Measurements from ENCODE around the gene PES1. TPM values are rescaled to one million over a fixed set of nuclear protein-coding genes. Genes with fewer than 3 reads are reported as not detected.

The PES1 gene
- total and polyA plus RNA-seq, 2 donors (not counting 1 experiment from before 2014, with no cell fraction given) = 51.2 to 61.3 TPM

DNA sequence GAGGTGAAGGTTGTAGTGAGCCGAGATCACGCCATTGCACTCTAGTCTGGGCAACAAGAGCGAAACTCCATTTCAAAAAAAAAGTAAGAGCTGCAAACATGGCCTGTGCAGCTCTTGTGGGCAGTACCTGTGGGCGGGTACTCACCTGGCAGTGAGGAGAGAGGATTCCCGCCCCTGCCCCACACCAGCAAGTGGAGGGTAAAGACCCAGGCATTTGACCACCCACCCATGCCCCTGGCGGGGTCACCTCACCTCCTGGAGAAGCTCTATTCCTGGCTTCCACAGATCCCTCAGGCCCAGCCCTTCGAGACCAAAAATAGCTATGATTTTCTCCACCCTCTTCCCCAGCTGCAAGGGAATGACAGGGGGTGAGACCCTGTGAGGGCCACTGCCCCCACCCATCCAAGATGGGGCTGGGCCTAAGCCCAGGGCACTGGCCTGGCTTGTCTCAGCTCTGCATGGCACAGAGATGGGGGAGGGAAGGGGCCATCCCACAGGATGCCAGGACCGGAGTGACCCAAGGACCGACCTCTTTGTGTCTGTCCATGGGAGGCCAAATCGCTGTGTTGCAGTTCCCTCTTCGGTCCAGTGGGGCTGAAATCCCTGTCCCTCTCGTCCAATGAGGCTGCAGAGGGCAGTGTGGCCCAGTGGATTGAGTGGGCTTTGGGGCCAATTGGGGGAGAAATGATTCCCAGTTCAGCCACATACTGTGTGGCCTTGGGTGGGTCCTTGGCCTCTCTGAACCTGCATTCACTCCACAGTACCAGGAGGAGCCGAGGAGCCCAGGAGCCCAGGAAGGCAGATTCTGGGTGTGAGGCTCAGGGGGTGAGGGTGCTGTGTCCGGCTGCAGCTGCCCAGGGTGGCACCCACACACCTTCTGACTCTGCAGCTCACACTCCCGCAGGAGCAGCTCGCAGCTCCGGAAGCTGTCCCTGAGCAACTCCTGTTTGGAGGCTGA is 59.8 kb downstream of the PES1 start:
- TF ChIP-seq EZH2 (IDR thresholded peaks at IDR 0.05; ENCODE audit: low read length, missing control alignments) (no peak), CTCF (conservative IDR thresholded peaks at IDR 0.05 in 1 of 2, IDR thresholded peaks at IDR 0.05 in 1 of 2; ENCODE audit: low read depth in 1 of 2, low read length in 2 of 2) (no peak)
- H3K36me3 ChIP-seq (ENCODE audit: control insufficient read depth, insufficient read depth, low read length) = no peaks in the 10 kb centered on the region
- H4K20me1 ChIP-seq (ENCODE audit: control insufficient read depth, extremely low read depth, insufficient read depth, low read length) = no peaks in the 10 kb centered on the region
- H3K4me2 ChIP-seq (ENCODE audit: extremely low read depth, insufficient read depth, low read length) = no peak overlapping the region
- no peaks in the 10 kb centered on the region for H3K79me2 ChIP-seq (ENCODE audit: control insufficient read depth, insufficient read depth, low read length)
- DNase-seq (ENCODE audit: low read depth in 2 of 2) = no peak
- no peak overlapping the region for H2AFZ ChIP-seq (ENCODE audit: low read length)
- H3K9ac ChIP-seq (ENCODE audit: insufficient read depth, low read length) = no peak overlapping the region
- H3K9me3 ChIP-seq (ENCODE audit: control insufficient read depth, insufficient read depth, low read depth, low read length) = no peaks in the 10 kb centered on the region
- H3K27me3 ChIP-seq (ENCODE audit: control insufficient read depth, insufficient read depth, low read length) = no peaks in the 10 kb centered on the region
- H3K27ac ChIP-seq (ENCODE audit: insufficient read depth, low read length) = no peak overlapping the region
- H3K4me1 ChIP-seq (ENCODE audit: control insufficient read depth, extremely low read depth, insufficient read depth, low read length) = no peaks in the 10 kb centered on the region
- no peak overlapping the region for H3K4me3 ChIP-seq (replicated peaks in 1 of 4; ENCODE audit: control extremely low read depth in 1 of 4, insufficient read depth in 1 of 4, low read depth in 3 of 4, low read length in 4 of 4)

DNA sequence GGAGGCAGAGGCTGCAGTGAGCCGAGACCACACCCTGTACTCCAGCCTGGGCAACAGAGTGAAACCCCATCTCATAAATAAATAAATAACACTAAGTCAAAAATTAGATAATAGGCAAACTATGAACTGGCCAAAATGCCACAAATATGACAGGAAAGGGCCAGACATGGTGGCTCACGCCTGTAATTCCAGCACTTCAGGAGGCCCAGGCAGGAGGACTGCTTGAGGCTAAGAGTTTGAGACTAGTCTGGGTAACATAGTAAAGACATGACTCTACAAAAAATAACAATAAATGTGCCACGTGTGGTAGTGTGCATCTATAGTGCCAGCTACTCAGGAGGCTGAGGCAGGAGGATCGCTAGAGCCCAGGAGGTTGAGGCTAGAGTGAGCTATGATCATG is 65.1 kb downstream of the PES1 start:
- H3K27me3 ChIP-seq (ENCODE audit: control insufficient read depth, insufficient read depth, low read length) = peaks cover 2% of the 10 kb centered on the region

More for the DNA sequence above, 65.1 kb downstream of the PES1 start:
- H3K4me1 ChIP-seq (ENCODE audit: control insufficient read depth, extremely low read depth, insufficient read depth, low read length) = no peaks in the 10 kb centered on the region
- no peaks in the 10 kb centered on the region for H3K36me3 ChIP-seq (ENCODE audit: control insufficient read depth, insufficient read depth, low read length)
- no peaks in the 10 kb centered on the region for H3K9me3 ChIP-seq (ENCODE audit: control insufficient read depth, insufficient read depth, low read depth, low read length)
- no peaks in the 10 kb centered on the region for H4K20me1 ChIP-seq (ENCODE audit: control insufficient read depth, extremely low read depth, insufficient read depth, low read length)
- no peak overlapping the region for H2AFZ ChIP-seq (ENCODE audit: low read length)
- H3K4me2 ChIP-seq (ENCODE audit: extremely low read depth, insufficient read depth, low read length) = no peak overlapping the region
- H3K4me3 ChIP-seq (replicated peaks in 1 of 4; ENCODE audit: control extremely low read depth in 1 of 4, insufficient read depth in 1 of 4, low read depth in 3 of 4, low read length in 4 of 4) = no peak overlapping the region
- no peak overlapping the region for H3K27ac ChIP-seq (ENCODE audit: insufficient read depth, low read length)
- no peaks in the 10 kb centered on the region for H3K79me2 ChIP-seq (ENCODE audit: control insufficient read depth, insufficient read depth, low read length)
- H3K9ac ChIP-seq (ENCODE audit: insufficient read depth, low read length) = no peak overlapping the region
- TF ChIP-seq EZH2 (IDR thresholded peaks at IDR 0.05; ENCODE audit: low read length, missing control alignments) (no peak), CTCF (conservative IDR thresholded peaks at IDR 0.05 in 1 of 2, IDR thresholded peaks at IDR 0.05 in 1 of 2; ENCODE audit: low read depth in 1 of 2, low read length in 2 of 2) (no peak)
- no peak for DNase-seq (ENCODE audit: low read depth in 2 of 2)

Other genes with a start within 250 kb of the PES1 start
- gene SF3A1, start 235.0 kb downstream of the PES1 start, total RNA-seq = 10.8 and 17.0 TPM in 2 replicates
- gene SF3A1, start 235.0 kb downstream of the PES1 start, polyA plus RNA-seq = 22.9 and 45.9 TPM in 2 replicates
- gene CCDC157, start 234.9 kb downstream of the PES1 start, total RNA-seq = 1.0 and 1.5 TPM in 2 replicates
- gene CCDC157, start 234.9 kb downstream of the PES1 start, polyA plus RNA-seq = 0.77 and 1.1 TPM in 2 replicates
- 20.3 and 30.2 TPM in 2 replicates for gene RNF215, start 204.5 kb downstream of the PES1 start, total RNA-seq
- 4.2 and 5.3 TPM in 2 replicates for gene RNF215, start 204.5 kb downstream of the PES1 start, polyA plus RNA-seq
- 4.9 and 5.8 TPM in 2 replicates for gene SEC14L2, start 194.9 kb downstream of the PES1 start, total RNA-seq
- gene SEC14L2, start 194.9 kb downstream of the PES1 start, polyA plus RNA-seq = 10.2 and 17.3 TPM in 2 replicates
- 2.5 and 4.6 TPM in 2 replicates for gene MTFP1, start 166.1 kb downstream of the PES1 start, total RNA-seq
- 3.8 and 5.8 TPM in 2 replicates for gene MTFP1, start 166.1 kb downstream of the PES1 start, polyA plus RNA-seq
- gene SEC14L3, start 119.9 kb downstream of the PES1 start, total RNA-seq = not detected in 2 replicates
- gene SEC14L3, start 119.9 kb downstream of the PES1 start, polyA plus RNA-seq = not detected in 2 replicates
- gene SEC14L4, start 86.2 kb downstream of the PES1 start, total RNA-seq = under 0.01 and 0.66 TPM in 2 replicates
- gene SEC14L4, start 86.2 kb downstream of the PES1 start, polyA plus RNA-seq = 0.03 and 0.08 TPM in 2 replicates
- gene SEC14L6, start 45.2 kb downstream of the PES1 start, total RNA-seq = under 0.01 and 0.66 TPM in 2 replicates
- 0.12 and 0.21 TPM in 2 replicates for gene SEC14L6, start 45.2 kb downstream of the PES1 start, polyA plus RNA-seq
- 0.17 TPM in 1 of 2 replicates, not detected in the other for gene GAL3ST1, start 17.2 kb downstream of the PES1 start, total RNA-seq
- 0.03 and 0.06 TPM in 2 replicates for gene GAL3ST1, start 17.2 kb downstream of the PES1 start, polyA plus RNA-seq
- gene TCN2, start 15.3 kb upstream of the PES1 start, total RNA-seq = 6.9 and 7.1 TPM in 2 replicates
- 10.8 and 12.0 TPM in 2 replicates for gene TCN2, start 15.3 kb upstream of the PES1 start, polyA plus RNA-seq
- gene SLC35E4, start 43.9 kb upstream of the PES1 start, total RNA-seq = 5.4 and 10.1 TPM in 2 replicates
- gene SLC35E4, start 43.9 kb upstream of the PES1 start, polyA plus RNA-seq = 2.0 and 3.0 TPM in 2 replicates
- 4.9 and 7.4 TPM in 2 replicates for gene DUSP18, start 76.0 kb upstream of the PES1 start, total RNA-seq
- 10.8 and 14.9 TPM in 2 replicates for gene DUSP18, start 76.0 kb upstream of the PES1 start, polyA plus RNA-seq
- 0.51 and 3.8 TPM in 2 replicates for gene OSBP2, start 103.0 kb upstream of the PES1 start, total RNA-seq
- 0.40 and 2.6 TPM in 2 replicates for gene OSBP2, start 103.0 kb upstream of the PES1 start, polyA plus RNA-seq

All from fibroblast of lung (primary cell).